HCT116 (cell line): ENCODE measurements around the gene RBM28. TPM values are rescaled to one million over a fixed set of nuclear protein-coding genes. Genes with fewer than 3 reads are reported as not detected.

ENCODE experiments used
- ATAC-seq: fragments of 200-7000 bp; cut with Tn5 transposase; 2 replicates; pipeline ENCODE4 v1.9.1; 2020; ENCODE audit warnings: mild to moderate bottlenecking, moderate library complexity
- BruUV-seq: library from RNA; stranded (reverse); fragments of 400-500 nt; replicated peaks from 2 replicates; lab custom pipeline; 2021; lab: Mats Ljungman, UMichigan
- CTCF ChIA-PET: fragments of 300-600 bp; sonication (Branson Sonifier 250); formaldehyde crosslinking; loops from one replicate; lab custom pipeline; 2021; ENCODE audit warnings: antibody characterized with exemption; lab: Charles Lee
- POLR2A ChIA-PET: fragments of 300-600, 350-600 bp; sonication (Branson Sonifier 250); formaldehyde crosslinking; loops from one replicate; lab custom pipeline; 2021; ENCODE audit warnings: antibody characterized with exemption; lab: Charles Lee
- RAD21 ChIA-PET, 2 experiments: fragments of 300-600 bp; sonication (Branson Sonifier 250); formaldehyde crosslinking; loops; one replicate each; lab custom pipeline; 2023; ENCODE audit warnings: low total read pairs in 2 of 2; ENCODE audit not compliant: uncharacterized antibody in 2 of 2, unreplicated experiment in 2 of 2, low non-redundant PET in 1 of 2; lab: Charles Lee
- DNase-seq: peaks from one replicate; pipeline ENCODE4 v3.0.0-alpha.2; 2010; ENCODE audit warnings: low read depth, low spot score
- H2AFZ ChIP-seq: fragments of 200-600 bp; shearing (Covaris generic), sonication (generic); 2 replicates; pipeline ENCODE4 v1.6.1; 2017; ENCODE audit warnings: low read depth, mixed run types, mixed read lengths, antibody characterized with exemption, low read length; ENCODE audit not compliant: poor library complexity, severe bottlenecking
- H3K27ac ChIP-seq: 2 replicates; pipeline ENCODE4 v1.5.1; 2012; ENCODE audit warnings: low read depth, low read length
- H3K27me3 ChIP-seq: fragments of 200-600 bp; sonication (generic); 2 replicates; pipeline ENCODE4 v1.6.1; 2016; ENCODE audit warnings: mixed run types, low read length, mixed read lengths; ENCODE audit not compliant: insufficient read depth
- H3K36me3 ChIP-seq, 2 experiments: fragments of 200-500 bp in 1 of 2; fragments of 200-600 bp in 1 of 2; sonication (Bioruptor generic) in 1 of 2; sonication (generic) in 1 of 2; 2 replicates each; pipeline versions ENCODE4 v1.5.1 to v1.6.1; 2014 to 2016; ENCODE audit warnings: low read length in 2 of 2, inconsistent platforms in 1 of 2, mixed read lengths in 1 of 2, mixed run types in 1 of 2; ENCODE audit not compliant: insufficient read depth in 2 of 2, control insufficient read depth in 1 of 2
- H3K4me1 ChIP-seq, 2 experiments: fragments of 200-600 bp in 1 of 2; sonication (generic) in 1 of 2; 2 replicates each; pipeline versions ENCODE4 v1.5.1 to v1.6.1; 2012 to 2017; ENCODE audit warnings: low read length in 2 of 2, inconsistent platforms in 1 of 2, mild to moderate bottlenecking in 1 of 2, mixed read lengths in 1 of 2, mixed run types in 1 of 2, moderate library complexity in 1 of 2; ENCODE audit not compliant: insufficient read depth in 2 of 2, control insufficient read depth in 1 of 2
- H3K4me2 ChIP-seq: fragments of 200-600 bp; sonication (generic); 2 replicates; pipeline ENCODE4 v1.6.1; 2017; ENCODE audit warnings: mixed run types, low read length, mixed read lengths
- H3K4me3 ChIP-seq, 2 experiments: fragments of 200-600 bp in 1 of 2; sonication (generic) in 1 of 2; replicated peaks in 1 of 2; 2 replicates each; pipeline ENCODE4 v1.5.1; 2011 to 2016; ENCODE audit warnings: low read length in 2 of 2, control low read depth in 1 of 2, low read depth in 1 of 2, mild to moderate bottlenecking in 1 of 2, mixed read lengths in 1 of 2, mixed run types in 1 of 2
- H3K79me2 ChIP-seq: fragments of 200-600 bp; sonication (generic); 2 replicates; pipeline ENCODE4 v1.6.1; 2017; ENCODE audit warnings: mild to moderate bottlenecking, mixed run types, low read length, moderate library complexity, mixed read lengths; ENCODE audit not compliant: insufficient read depth
- H3K9ac ChIP-seq: fragments of 200-600 bp; sonication (generic); 2 replicates; pipeline ENCODE4 v1.6.1; 2016; ENCODE audit warnings: low read length, mixed read lengths
- H3K9me2 ChIP-seq: fragments of 200-600 bp; sonication (generic), shearing (Covaris generic); 2 replicates; pipeline ENCODE4 v1.6.1; 2017; ENCODE audit warnings: mixed run types, mild to moderate bottlenecking, moderate library complexity; ENCODE audit not compliant: insufficient read depth
- H3K9me3 ChIP-seq, 2 experiments: fragments of 200-500 bp in 1 of 2; fragments of 200-600 bp in 1 of 2; sonication (Bioruptor generic) in 1 of 2; sonication (generic) in 1 of 2; 2 replicates each; pipeline ENCODE4 v1.6.1; 2014 to 2017; ENCODE audit warnings: low read length in 2 of 2, mixed read lengths in 2 of 2, inconsistent platforms in 1 of 2, low read depth in 1 of 2, mild to moderate bottlenecking in 1 of 2, mixed run types in 1 of 2, moderate library complexity in 1 of 2; ENCODE audit not compliant: control insufficient read depth in 1 of 2, insufficient read depth in 1 of 2
- H4K20me1 ChIP-seq: fragments of 200-600 bp; sonication (generic), shearing (Covaris generic); 2 replicates; pipeline ENCODE4 v1.6.1; 2017; ENCODE audit warnings: mixed run types, mild to moderate bottlenecking, moderate library complexity; ENCODE audit not compliant: insufficient read depth
- CEBPB ChIP-seq: IDR thresholded peaks from 2 replicates; pipeline ENCODE4 v1.6.1; 2012; ENCODE audit warnings: low read depth
- JUND ChIP-seq: IDR thresholded peaks from 2 replicates; pipeline ENCODE4 v1.6.1; 2012
- POLR2AphosphoS5 ChIP-seq: IDR thresholded peaks from 2 replicates; pipeline ENCODE4 v1.6.1; 2011; ENCODE audit warnings: mild to moderate bottlenecking, low read depth, low read length, moderate library complexity
- SP1 ChIP-seq: IDR thresholded peaks from 2 replicates; pipeline ENCODE4 v1.6.1; 2012; ENCODE audit warnings: low read depth
- SRF ChIP-seq: IDR thresholded peaks from 2 replicates; pipeline ENCODE4 v1.6.1; 2012; ENCODE audit warnings: low read depth
- ZFX ChIP-seq: fragments of 450-650 bp; IDR thresholded peaks from 2 replicates; pipeline ENCODE4 v1.6.1; 2017
- ZNF274 ChIP-seq: fragments of 200-500 bp; sonication (Bioruptor generic); IDR thresholded peaks from 2 replicates; pipeline ENCODE4 v1.6.1; 2014; ENCODE audit warnings: mild to moderate bottlenecking, low read depth, low read length, inconsistent platforms
- intact Hi-C: fragments of 100-400 bp; cut with micrococcal nuclease; formaldehyde crosslinking; loops from 2 replicates; pipeline ENCODE4 v1.10.0; 2022
- total RNA-seq: library from RNA; stranded (reverse); gene quantifications from one replicate; pipeline ENCODE4 v1.2.1, GENCODE V29; 2021; ENCODE audit not compliant: unreplicated experiment
- TF ChIP-seq, protein P1 (sequence below), 3 experiments: fragments of 200-600 bp in 1 of 3; sonication (generic) in 1 of 3; IDR thresholded peaks in 2 of 3; conservative IDR thresholded peaks in 1 of 3; 2 replicates each; pipeline ENCODE4 v1.5.1; 2012 to 2017; ENCODE audit warnings: low read depth in 2 of 3, low read length in 2 of 3, antibody characterized with exemption in 1 of 3, borderline replicate concordance in 1 of 3, control low read depth in 1 of 3, mild to moderate bottlenecking in 1 of 3, mixed read lengths in 1 of 3, mixed run types in 1 of 3, moderate library complexity in 1 of 3; ENCODE audit not compliant: insufficient read depth in 1 of 3
- TF ChIP-seq, protein P2 (sequence below): IDR thresholded peaks from 2 replicates; pipeline ENCODE4 v1.6.1; 2012; ENCODE audit warnings: low read depth

Gene RBM28
- total RNA-seq, 1 experiment from 2014 or later: 66.3 TPM

DNA sequence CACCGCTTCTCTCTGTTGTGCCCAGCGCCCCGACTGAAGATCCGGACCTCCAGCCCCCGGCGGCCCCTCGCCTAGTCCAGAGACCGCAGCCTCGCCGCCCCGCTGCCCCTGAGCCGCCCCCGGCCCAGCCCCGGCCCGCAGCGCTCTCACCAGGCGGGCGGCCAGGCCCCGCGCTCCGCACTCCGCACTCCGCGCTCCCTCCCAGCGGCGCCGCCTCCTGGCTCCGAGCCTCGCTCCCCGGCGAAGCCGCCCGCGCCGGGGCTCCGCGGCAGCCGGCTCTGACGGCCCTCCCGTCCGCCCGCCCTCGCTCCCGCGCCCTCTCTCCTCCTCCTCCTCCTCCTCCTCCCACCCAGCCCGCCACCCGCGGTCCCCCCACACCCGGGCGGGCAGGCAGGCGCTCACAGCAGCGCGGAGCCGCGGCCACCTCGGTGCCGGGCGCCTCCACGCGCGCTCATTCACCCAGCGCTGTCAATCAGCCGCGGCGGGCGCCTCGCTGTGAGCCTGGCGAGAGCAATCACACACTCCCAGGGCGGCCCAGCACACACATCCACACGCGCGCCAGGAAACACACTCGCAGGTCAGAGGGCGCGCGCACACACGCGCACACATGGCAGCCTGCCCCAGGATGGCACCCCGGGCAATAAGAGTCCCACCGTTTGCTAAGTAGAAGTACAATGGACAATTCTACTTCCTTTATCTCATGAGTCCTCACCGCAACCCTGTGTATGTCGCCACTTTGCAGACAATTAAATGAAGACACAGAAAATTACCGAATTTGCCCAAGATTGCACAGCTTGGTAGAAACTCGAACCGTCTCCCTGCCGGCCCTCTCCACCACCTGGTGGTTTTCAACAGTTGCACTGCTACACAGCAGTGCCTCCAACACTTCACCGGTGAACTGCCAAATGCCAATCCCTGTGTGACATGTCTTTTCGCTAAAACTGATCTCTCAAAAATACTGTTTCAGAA, 18.0 kb upstream of the RBM28 start, which contains the start of gene PRRT4:
TSS of gene PRRT4 (minus strand) at position 280 of the 969 bp plus-strand sequence.
- H3K79me2 ChIP-seq: no peaks in the 10 kb centered on the region
- H3K4me1 ChIP-seq: peaks cover 6 to 18% of the 10 kb centered on the region in 2 experiments
- H3K4me2 ChIP-seq: peak within 1 kb of the TSS; percentile 98
- peak within 1 kb of the TSS; percentile 90 for H2AFZ ChIP-seq
- ChIA-PET POLR2A (no interaction called here), CTCF (interaction anchor here (1.0 kb wide), 1 partner anchor 14 kb away, joined by 3 read pairs; no protein-coding TSS in a partner anchor), RAD21 (interaction anchor here in 1 of 2 experiments (1.0 kb wide), 1 partner anchor 26 kb away, joined by 3 read pairs; no protein-coding TSS in a partner anchor)
- ATAC-seq (peak; percentile 80), DNase-seq (no peak)
- H3K27me3 ChIP-seq: peaks cover 11% of the 10 kb centered on the region; the same call in 1 of the 2 replicates
- BruUV-seq: no TSS peak
- no peaks in the 10 kb centered on the region for H3K36me3 ChIP-seq
- H3K4me3 ChIP-seq: peak within 1 kb of the TSS; percentile 45 to 70
- peak within 1 kb of the TSS; percentile 62 for H3K9ac ChIP-seq
- no peaks in the 10 kb centered on the region for H3K9me3 ChIP-seq
- H3K9me2 ChIP-seq: no peaks in the 10 kb centered on the region
- TF ChIP-seq JUND: no peak
- TF ChIP-seq, protein P1, sequence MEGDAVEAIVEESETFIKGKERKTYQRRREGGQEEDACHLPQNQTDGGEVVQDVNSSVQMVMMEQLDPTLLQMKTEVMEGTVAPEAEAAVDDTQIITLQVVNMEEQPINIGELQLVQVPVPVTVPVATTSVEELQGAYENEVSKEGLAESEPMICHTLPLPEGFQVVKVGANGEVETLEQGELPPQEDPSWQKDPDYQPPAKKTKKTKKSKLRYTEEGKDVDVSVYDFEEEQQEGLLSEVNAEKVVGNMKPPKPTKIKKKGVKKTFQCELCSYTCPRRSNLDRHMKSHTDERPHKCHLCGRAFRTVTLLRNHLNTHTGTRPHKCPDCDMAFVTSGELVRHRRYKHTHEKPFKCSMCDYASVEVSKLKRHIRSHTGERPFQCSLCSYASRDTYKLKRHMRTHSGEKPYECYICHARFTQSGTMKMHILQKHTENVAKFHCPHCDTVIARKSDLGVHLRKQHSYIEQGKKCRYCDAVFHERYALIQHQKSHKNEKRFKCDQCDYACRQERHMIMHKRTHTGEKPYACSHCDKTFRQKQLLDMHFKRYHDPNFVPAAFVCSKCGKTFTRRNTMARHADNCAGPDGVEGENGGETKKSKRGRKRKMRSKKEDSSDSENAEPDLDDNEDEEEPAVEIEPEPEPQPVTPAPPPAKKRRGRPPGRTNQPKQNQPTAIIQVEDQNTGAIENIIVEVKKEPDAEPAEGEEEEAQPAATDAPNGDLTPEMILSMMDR (IDR thresholded peaks at IDR 0.05 in 2 of 3, conservative IDR thresholded peaks at IDR 0.05 in 1 of 3; ENCODE audit: borderline replicate concordance in 1 of 3, insufficient read depth in 1 of 3, low read depth in 2 of 3, low read length in 2 of 3): peak in 2 of 3 experiments; percentile 24 to 28; a peak in 2 of 6 replicates
- no peak for TF ChIP-seq SRF
- TF ChIP-seq SP1: no peak
- no peak for TF ChIP-seq CEBPB
- TF ChIP-seq POLR2AphosphoS5: no peak
- TF ChIP-seq, protein P2, sequence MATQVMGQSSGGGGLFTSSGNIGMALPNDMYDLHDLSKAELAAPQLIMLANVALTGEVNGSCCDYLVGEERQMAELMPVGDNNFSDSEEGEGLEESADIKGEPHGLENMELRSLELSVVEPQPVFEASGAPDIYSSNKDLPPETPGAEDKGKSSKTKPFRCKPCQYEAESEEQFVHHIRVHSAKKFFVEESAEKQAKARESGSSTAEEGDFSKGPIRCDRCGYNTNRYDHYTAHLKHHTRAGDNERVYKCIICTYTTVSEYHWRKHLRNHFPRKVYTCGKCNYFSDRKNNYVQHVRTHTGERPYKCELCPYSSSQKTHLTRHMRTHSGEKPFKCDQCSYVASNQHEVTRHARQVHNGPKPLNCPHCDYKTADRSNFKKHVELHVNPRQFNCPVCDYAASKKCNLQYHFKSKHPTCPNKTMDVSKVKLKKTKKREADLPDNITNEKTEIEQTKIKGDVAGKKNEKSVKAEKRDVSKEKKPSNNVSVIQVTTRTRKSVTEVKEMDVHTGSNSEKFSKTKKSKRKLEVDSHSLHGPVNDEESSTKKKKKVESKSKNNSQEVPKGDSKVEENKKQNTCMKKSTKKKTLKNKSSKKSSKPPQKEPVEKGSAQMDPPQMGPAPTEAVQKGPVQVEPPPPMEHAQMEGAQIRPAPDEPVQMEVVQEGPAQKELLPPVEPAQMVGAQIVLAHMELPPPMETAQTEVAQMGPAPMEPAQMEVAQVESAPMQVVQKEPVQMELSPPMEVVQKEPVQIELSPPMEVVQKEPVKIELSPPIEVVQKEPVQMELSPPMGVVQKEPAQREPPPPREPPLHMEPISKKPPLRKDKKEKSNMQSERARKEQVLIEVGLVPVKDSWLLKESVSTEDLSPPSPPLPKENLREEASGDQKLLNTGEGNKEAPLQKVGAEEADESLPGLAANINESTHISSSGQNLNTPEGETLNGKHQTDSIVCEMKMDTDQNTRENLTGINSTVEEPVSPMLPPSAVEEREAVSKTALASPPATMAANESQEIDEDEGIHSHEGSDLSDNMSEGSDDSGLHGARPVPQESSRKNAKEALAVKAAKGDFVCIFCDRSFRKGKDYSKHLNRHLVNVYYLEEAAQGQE: no peak
- TF ChIP-seq ZFX: peak; percentile 40
- TF ChIP-seq ZNF274: no peak
- no peak within 1 kb of the TSS for H3K27ac ChIP-seq
- no peaks in the 10 kb centered on the region for H4K20me1 ChIP-seq
- intact Hi-C loops: no loop called here
